OCI-LY7 (cell line): Measurements from ENCODE around the gene RNF32. TPM values are rescaled to one million over a fixed set of nuclear protein-coding genes. Genes with fewer than 3 reads are reported as not detected.

ENCODE experiments used
- BruUV-seq: library from RNA; stranded (reverse); fragments of 400-500 nt; replicated peaks from 2 replicates; lab custom pipeline; 2021; lab: Mats Ljungman, UMichigan
- CTCF ChIA-PET: fragments of 300-600 bp; sonication (Branson Sonifier 250); formaldehyde crosslinking; loops from one replicate; lab custom pipeline; 2022; ENCODE audit warnings: antibody characterized with exemption; ENCODE audit not compliant: unreplicated experiment; lab: Charles Lee
- POLR2A ChIA-PET: fragments of 300-600 bp; sonication (Branson Sonifier 250); formaldehyde crosslinking; loops from one replicate; lab custom pipeline; 2022; ENCODE audit warnings: antibody characterized with exemption; lab: Charles Lee
- DNase-seq: peaks from one replicate; pipeline ENCODE4 v3.0.0-alpha.2; 2015; ENCODE audit warnings: low spot score
- H2AFZ ChIP-seq: fragments of 200-600 bp; sonication (generic), shearing (Covaris generic); 2 replicates; pipeline ENCODE4 v1.6.1; 2014; ENCODE audit warnings: mild to moderate bottlenecking, antibody characterized with exemption, low read length, moderate library complexity
- H3K27ac ChIP-seq: fragments of 200-600 bp; sonication (generic); 2 replicates; pipeline ENCODE4 v1.5.1; 2014; ENCODE audit warnings: mixed run types, low read depth, mild to moderate bottlenecking, moderate library complexity, low read length, inconsistent platforms; ENCODE audit not compliant: poor library complexity, severe bottlenecking
- H3K36me3 ChIP-seq: fragments of 200-600 bp; sonication (generic); 2 replicates; pipeline ENCODE4 v1.6.1; 2014; ENCODE audit warnings: mild to moderate bottlenecking, antibody characterized with exemption, low read length, moderate library complexity, mixed read lengths; ENCODE audit not compliant: insufficient read depth
- H3K4me1 ChIP-seq: fragments of 200-600 bp; sonication (generic); 2 replicates; pipeline ENCODE4 v1.5.1; 2014; ENCODE audit warnings: mild to moderate bottlenecking, low read length; ENCODE audit not compliant: insufficient read depth, poor library complexity, severe bottlenecking
- H3K4me2 ChIP-seq: fragments of 200-600 bp; sonication (generic); 2 replicates; pipeline ENCODE4 v1.6.1; 2014; ENCODE audit warnings: mild to moderate bottlenecking, low read length
- H3K4me3 ChIP-seq: fragments of 200-600 bp; sonication (generic); 2 replicates; pipeline ENCODE4 v1.5.1; 2014; ENCODE audit warnings: mild to moderate bottlenecking, low read depth, low read length; ENCODE audit not compliant: poor library complexity, severe bottlenecking
- H3K79me2 ChIP-seq: fragments of 200-600 bp; sonication (generic); 2 replicates; pipeline ENCODE4 v1.6.1; 2016; ENCODE audit warnings: low read depth, mild to moderate bottlenecking, low read length, moderate library complexity, mixed read lengths; ENCODE audit not compliant: insufficient read depth
- H3K9me2 ChIP-seq: fragments of 200-600 bp; sonication (generic); 2 replicates; pipeline ENCODE4 v1.6.1; 2016; ENCODE audit warnings: mild to moderate bottlenecking, low read length, mixed read lengths; ENCODE audit not compliant: insufficient read depth
- H3K9me3 ChIP-seq: fragments of 200-600 bp; sonication (generic); 2 replicates; pipeline ENCODE4 v1.6.1; 2014; ENCODE audit warnings: mild to moderate bottlenecking, mixed run types, low read length, mixed read lengths
- H4K20me1 ChIP-seq: fragments of 200-600 bp; sonication (generic); 2 replicates; pipeline ENCODE4 v1.6.1; 2014; ENCODE audit warnings: mild to moderate bottlenecking, antibody characterized with exemption, low read length, moderate library complexity, mixed read lengths; ENCODE audit not compliant: insufficient read depth
- CTCF ChIP-seq: fragments of 200-600 bp; sonication (generic); conservative IDR thresholded peaks from 2 replicates; pipeline ENCODE4 v1.5.1; 2014; ENCODE audit warnings: mild to moderate bottlenecking, antibody characterized with exemption, low read length, moderate library complexity, mixed read lengths
- EZH2phosphoT487 ChIP-seq: fragments of 200-600 bp; sonication (generic); IDR thresholded peaks from 2 replicates; pipeline ENCODE4 v1.6.1; 2018; ENCODE audit warnings: low read depth, borderline replicate concordance, mild to moderate bottlenecking, mixed run types, antibody characterized with exemption, low read length, moderate library complexity, mixed read lengths
- intact Hi-C: fragments of 100-400 bp; cut with micrococcal nuclease; formaldehyde crosslinking; loops from one replicate; pipeline ENCODE4 v1.10.0; 2022; ENCODE audit not compliant: unreplicated experiment
- total RNA-seq, 2 experiments: library from RNA; depleted of rRNA in 1 of 2; stranded (reverse); fragments of >200 nt in 1 of 2; shearing (Covaris generic) in 1 of 2; gene quantifications; 2 replicates each; pipeline ENCODE4 v1.2.3, GENCODE V29; 2014 to 2022

The RNF32 gene
- total RNA-seq, 2 experiments from 2014 or later = 3.2 to 3.9 TPM

GRCh38 chr7:156677374-156678054 lies 36.9 kb downstream of the RNF32 start:
- TF ChIP-seq CTCF (no peak), EZH2phosphoT487 (no peak)

GRCh38 chr7:156680281-156680680 lies 39.7 kb downstream of the RNF32 start:
- TF ChIP-seq EZH2phosphoT487 (no peak), CTCF (no peak)
- no peaks in the 10 kb centered on the region for H3K9me2 ChIP-seq
- H3K79me2 ChIP-seq = no peaks in the 10 kb centered on the region
- H3K9me3 ChIP-seq = no peaks in the 10 kb centered on the region
- peaks cover 77% of the 10 kb centered on the region for H3K36me3 ChIP-seq
- no TSS peak for BruUV-seq
- no peak overlapping the region for H3K4me2 ChIP-seq
- intact Hi-C loops = no loop called here
- H3K4me3 ChIP-seq = no peak overlapping the region
- no peak overlapping the region for H3K27ac ChIP-seq
- no peak for DNase-seq
- H4K20me1 ChIP-seq = no peaks in the 10 kb centered on the region
- H2AFZ ChIP-seq = no peak overlapping the region
- ChIA-PET POLR2A (no interaction called here), CTCF (no interaction called here)
- no peaks in the 10 kb centered on the region for H3K4me1 ChIP-seq

More at GRCh38 chr7:156677374-156678054, 36.9 kb downstream of the RNF32 start:
- Histone ChIP-seq H3K9me3 (no peaks in the 10 kb centered on the region), H3K4me1 (no peaks in the 10 kb centered on the region), H4K20me1 (no peaks in the 10 kb centered on the region), H3K36me3 (peaks cover 74% of the 10 kb centered on the region), H3K4me2 (no peak overlapping the region), H3K4me3 (no peak overlapping the region), H3K9me2 (no peaks in the 10 kb centered on the region), H3K27ac (no peak overlapping the region), H3K79me2 (no peaks in the 10 kb centered on the region), H2AFZ (no peak overlapping the region)
- intact Hi-C loops = no loop called here
- no TSS peak for BruUV-seq
- DNase-seq = no peak
- POLR2A ChIA-PET = interaction anchor here (0.6 to 1.5 kb wide), 2 partner anchors 9 to 850 kb away, joined by 3 read pairs; no protein-coding TSS in a partner anchor
- CTCF ChIA-PET = no interaction called here

GRCh38 chr7:156682928-156683327 lies 42.4 kb downstream of the RNF32 start:
- BruUV-seq = TSS peak; percentile 35
- CTCF ChIA-PET = no interaction called here
- no peak for TF ChIP-seq EZH2phosphoT487
- TF ChIP-seq CTCF = no peak

More at GRCh38 chr7:156682928-156683327, 42.4 kb downstream of the RNF32 start:
- no peak overlapping the region for H3K27ac ChIP-seq
- no peaks in the 10 kb centered on the region for H3K79me2 ChIP-seq
- H3K4me3 ChIP-seq = no peak overlapping the region
- H3K4me2 ChIP-seq = no peak overlapping the region
- DNase-seq = no peak
- H3K9me2 ChIP-seq = no peaks in the 10 kb centered on the region
- H3K9me3 ChIP-seq = no peaks in the 10 kb centered on the region
- H3K36me3 ChIP-seq = peaks cover 57% of the 10 kb centered on the region
- no peaks in the 10 kb centered on the region for H4K20me1 ChIP-seq
- POLR2A ChIA-PET = interaction anchor here (0.8 kb wide), 1 partner anchor 8 kb away, joined by 3 read pairs; no protein-coding TSS in a partner anchor
- no peak overlapping the region for H2AFZ ChIP-seq
- H3K4me1 ChIP-seq = no peaks in the 10 kb centered on the region
- intact Hi-C loops = no loop called here
